Panc1 (cell line): ENCODE measurements around the gene CBX8. TPM values are rescaled to one million over a fixed set of nuclear protein-coding genes. Genes with fewer than 3 reads are reported as not detected.

Experiments
- ATAC-seq: fragments of 200-7000 bp; cut with Tn5 transposase; 2 replicates; pipeline ENCODE4 v1.9.1; 2020; ENCODE audit warnings: mild to moderate bottlenecking, moderate library complexity
- BruUV-seq: library from RNA; stranded (reverse); fragments of 400-500 nt; replicated peaks from 2 replicates; lab custom pipeline; 2021; lab: Mats Ljungman, UMichigan
- CTCF ChIA-PET: fragments of 300-600 bp; sonication (Branson Sonifier 250); formaldehyde crosslinking; loops from one replicate; lab custom pipeline; 2022; ENCODE audit warnings: antibody characterized with exemption; lab: Charles Lee
- POLR2A ChIA-PET: fragments of 300-600 bp; sonication (Branson Sonifier 250); formaldehyde crosslinking; loops from one replicate; lab custom pipeline; 2022; ENCODE audit warnings: antibody characterized with exemption; lab: Charles Lee
- DNase-seq: peaks from one replicate; pipeline ENCODE4 v3.0.0-alpha.2; 2010; ENCODE audit warnings: low read depth, low spot score
- H3K27ac ChIP-seq: 2 replicates; pipeline ENCODE4 v1.5.1; 2011; ENCODE audit warnings: mild to moderate bottlenecking, low read length, inconsistent platforms
- H3K27me3 ChIP-seq: fragments of 200-500 bp; sonication (Bioruptor generic); 2 replicates; pipeline ENCODE4 v1.6.0; 2014; ENCODE audit warnings: low read length, inconsistent platforms; ENCODE audit not compliant: control insufficient read depth, insufficient read depth
- H3K36me3 ChIP-seq: fragments of 200-500 bp; sonication (Bioruptor generic); 2 replicates; pipeline ENCODE4 v1.5.1; 2014; ENCODE audit warnings: inconsistent platforms, mild to moderate bottlenecking, low read length, moderate library complexity; ENCODE audit not compliant: control insufficient read depth, insufficient read depth
- H3K4me1 ChIP-seq: 2 replicates; pipeline ENCODE4 v1.5.1; 2011; ENCODE audit warnings: inconsistent platforms, mild to moderate bottlenecking, low read length, moderate library complexity; ENCODE audit not compliant: control insufficient read depth, insufficient read depth
- H3K4me3 ChIP-seq, 2 experiments: 2 replicates each; pipeline ENCODE4 v1.5.1; 2011 to 2012; ENCODE audit warnings: low read depth in 2 of 2, low read length in 2 of 2, mild to moderate bottlenecking in 2 of 2, inconsistent platforms in 1 of 2, moderate library complexity in 1 of 2
- H3K9me3 ChIP-seq: fragments of 200-500 bp; sonication (Bioruptor generic); 2 replicates; pipeline ENCODE4 v1.5.1; 2014; ENCODE audit warnings: low read depth, mild to moderate bottlenecking, inconsistent platforms, low read length, moderate library complexity; ENCODE audit not compliant: control insufficient read depth, insufficient read depth
- POLR2AphosphoS5 ChIP-seq: IDR thresholded peaks from 2 replicates; pipeline ENCODE4 v1.6.1; 2012; ENCODE audit warnings: mild to moderate bottlenecking, low read depth, low read length, moderate library complexity
- SIN3A ChIP-seq: IDR thresholded peaks from 2 replicates; pipeline ENCODE4 v1.6.1; 2012; ENCODE audit warnings: low read depth, mild to moderate bottlenecking, low read length, moderate library complexity, borderline replicate concordance; ENCODE audit not compliant: insufficient read depth
- TCF7L2 ChIP-seq: IDR thresholded peaks from 2 replicates; pipeline ENCODE4 v1.6.1; 2011; ENCODE audit warnings: mild to moderate bottlenecking, low read depth, low read length, inconsistent platforms
- in situ Hi-C: cut with HindIII; loops from 2 replicates; pipeline ENCODE4 v1.10.0; 2016; ENCODE audit warnings: low sequenced_read_pairs, low pct_unique_long_range_greater_than_20kb
- intact Hi-C: fragments of 100-400 bp; cut with micrococcal nuclease; formaldehyde crosslinking; loops from one replicate; pipeline ENCODE4 v1.10.0; 2022; ENCODE audit not compliant: unreplicated experiment
- total RNA-seq: library from RNA; stranded (reverse); gene quantifications from one replicate; pipeline ENCODE4 v1.2.1, GENCODE V29; 2021; ENCODE audit not compliant: unreplicated experiment
- TF ChIP-seq, protein P1 (sequence below), 2 experiments: IDR thresholded peaks; 2 replicates each; pipeline ENCODE4 v1.6.1; 2011 to 2012; ENCODE audit warnings: low read depth in 2 of 2, control low read depth in 1 of 2, low read length in 1 of 2, mild to moderate bottlenecking in 1 of 2, moderate library complexity in 1 of 2; ENCODE audit not compliant: insufficient read depth in 1 of 2
- TF ChIP-seq, protein P2 (sequence below): fragments of 450-650 bp; IDR thresholded peaks from 2 replicates; pipeline ENCODE4 v1.5.1; 2017; ENCODE audit warnings: mild to moderate bottlenecking

Gene CBX8
- total RNA-seq, 1 experiment from 2014 or later = 15.3 TPM

DNA sequence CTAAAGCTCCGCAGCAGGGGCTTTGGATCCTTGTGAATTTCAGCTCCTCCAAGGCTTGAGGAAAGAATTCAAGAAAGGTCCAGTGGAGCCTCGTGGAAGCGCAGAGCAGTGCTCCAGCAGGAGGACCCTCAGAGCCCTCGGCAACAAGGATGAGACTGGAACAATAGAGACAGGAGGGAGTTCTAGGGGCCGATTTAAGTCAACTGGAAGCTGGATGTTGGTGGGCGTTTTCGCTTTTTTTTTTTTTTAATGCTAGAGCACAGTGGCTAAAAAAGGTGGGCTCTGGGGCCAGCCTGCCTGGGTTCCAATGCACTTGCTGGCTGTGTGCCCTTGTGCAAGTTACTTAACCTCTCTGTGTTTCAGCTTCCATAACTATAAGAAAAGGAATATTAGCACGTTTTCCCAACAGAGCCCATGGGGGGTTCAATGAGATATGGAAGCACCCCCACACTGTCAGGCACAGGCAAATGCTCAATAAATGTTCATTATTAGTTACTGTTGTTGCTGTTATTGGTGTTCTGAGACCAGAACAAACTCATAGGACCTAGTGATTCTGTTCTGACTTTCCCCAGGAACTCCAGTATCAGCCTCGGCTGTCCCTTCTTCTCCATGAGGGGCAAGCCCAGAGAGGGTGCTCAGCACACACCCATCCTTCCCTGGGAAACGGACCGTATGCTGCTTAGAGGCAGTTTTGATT is 5.3 kb upstream of the CBX8 start:
- BruUV-seq = no TSS peak
- DNase-seq (no peak), ATAC-seq (no peak)
- ChIA-PET CTCF (interaction anchor here (0.5 to 0.7 kb wide), 3 partner anchors 48 to 146 kb away, joined by 4 to 9 read pairs (median 9); no protein-coding TSS in a partner anchor), POLR2A (no interaction called here)
- H3K27ac ChIP-seq = peak overlapping the region; percentile 21; the same call in 1 of the 2 replicates
- H3K4me1 ChIP-seq = peaks cover 29% of the 10 kb centered on the region
- no peak overlapping the region for H3K4me3 ChIP-seq
- H3K9me3 ChIP-seq = no peaks in the 10 kb centered on the region
- H3K27me3 ChIP-seq = peaks cover 4% of the 10 kb centered on the region; the same call in 1 of the 2 replicates
- in situ Hi-C loops = no loop called here
- TF ChIP-seq SIN3A (no peak), TCF7L2 (no peak)
- intact Hi-C loops = no loop called here
- no peaks in the 10 kb centered on the region; the same call in 1 of the 2 replicates for H3K36me3 ChIP-seq

DNA sequence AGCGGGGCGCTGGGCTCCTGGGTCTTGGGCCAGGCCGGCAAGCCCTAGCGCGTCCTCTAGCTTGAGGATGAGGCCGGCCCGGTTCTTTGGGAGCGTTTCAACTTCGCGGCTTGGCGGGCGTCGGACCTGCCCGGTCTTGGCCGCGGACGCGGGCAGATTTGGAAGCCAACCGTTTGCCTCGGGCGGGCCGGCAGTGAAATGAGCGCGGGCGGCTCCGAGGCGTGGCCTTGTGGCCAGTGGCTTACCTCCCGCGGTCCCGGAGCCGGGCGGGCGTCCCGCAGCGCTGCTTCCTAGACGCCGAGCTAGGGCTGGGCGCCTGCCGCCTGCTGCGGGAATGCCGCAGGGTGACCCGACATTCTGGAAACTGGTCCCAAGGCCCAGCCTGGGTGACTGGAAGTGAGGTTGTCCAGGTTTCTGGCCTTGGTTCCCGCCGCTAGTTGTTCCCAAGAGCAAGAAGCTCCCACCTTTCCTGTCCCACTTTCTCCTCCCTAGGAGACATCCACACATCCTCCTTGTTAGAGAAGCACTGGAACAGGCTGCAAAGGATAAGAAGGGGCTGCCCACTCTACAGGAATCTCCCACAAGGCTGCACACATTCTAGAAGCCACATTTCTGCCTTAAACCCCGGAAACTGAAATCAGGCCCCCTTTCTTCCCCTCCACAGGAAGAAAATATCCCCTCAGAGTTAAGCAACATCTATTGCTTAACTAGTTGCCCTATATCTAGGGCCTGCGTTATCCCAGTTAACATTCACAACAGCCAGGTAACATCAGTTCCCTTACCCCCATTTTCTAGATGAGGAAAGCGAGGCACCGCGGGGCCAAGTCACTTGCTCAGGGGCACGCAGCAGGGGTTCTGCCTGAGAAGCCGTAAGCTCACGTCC is 4.5 kb upstream of the CBX8 start:
- ChIA-PET POLR2A (no interaction called here), CTCF (interaction anchor here (0.5 to 0.9 kb wide), 5 partner anchors 35 to 60 kb away, joined by 3 to 9 read pairs (median 3); no protein-coding TSS in a partner anchor)
- peak overlapping the region; percentile 35 to 43 for H3K4me3 ChIP-seq
- H3K27ac ChIP-seq = peak overlapping the region; percentile 72
- no TSS peak for BruUV-seq
- ATAC-seq (peak; percentile 0; the same call in 1 of the 2 replicates), DNase-seq (no peak)
- H3K27me3 ChIP-seq = peaks cover 4% of the 10 kb centered on the region; the same call in 1 of the 2 replicates
- peaks cover 2% of the 10 kb centered on the region; the same call in 1 of the 2 replicates for H3K36me3 ChIP-seq
- H3K4me1 ChIP-seq = peaks cover 29% of the 10 kb centered on the region
- intact Hi-C loops = no loop called here
- no peaks in the 10 kb centered on the region for H3K9me3 ChIP-seq
- TF ChIP-seq, protein P1, sequence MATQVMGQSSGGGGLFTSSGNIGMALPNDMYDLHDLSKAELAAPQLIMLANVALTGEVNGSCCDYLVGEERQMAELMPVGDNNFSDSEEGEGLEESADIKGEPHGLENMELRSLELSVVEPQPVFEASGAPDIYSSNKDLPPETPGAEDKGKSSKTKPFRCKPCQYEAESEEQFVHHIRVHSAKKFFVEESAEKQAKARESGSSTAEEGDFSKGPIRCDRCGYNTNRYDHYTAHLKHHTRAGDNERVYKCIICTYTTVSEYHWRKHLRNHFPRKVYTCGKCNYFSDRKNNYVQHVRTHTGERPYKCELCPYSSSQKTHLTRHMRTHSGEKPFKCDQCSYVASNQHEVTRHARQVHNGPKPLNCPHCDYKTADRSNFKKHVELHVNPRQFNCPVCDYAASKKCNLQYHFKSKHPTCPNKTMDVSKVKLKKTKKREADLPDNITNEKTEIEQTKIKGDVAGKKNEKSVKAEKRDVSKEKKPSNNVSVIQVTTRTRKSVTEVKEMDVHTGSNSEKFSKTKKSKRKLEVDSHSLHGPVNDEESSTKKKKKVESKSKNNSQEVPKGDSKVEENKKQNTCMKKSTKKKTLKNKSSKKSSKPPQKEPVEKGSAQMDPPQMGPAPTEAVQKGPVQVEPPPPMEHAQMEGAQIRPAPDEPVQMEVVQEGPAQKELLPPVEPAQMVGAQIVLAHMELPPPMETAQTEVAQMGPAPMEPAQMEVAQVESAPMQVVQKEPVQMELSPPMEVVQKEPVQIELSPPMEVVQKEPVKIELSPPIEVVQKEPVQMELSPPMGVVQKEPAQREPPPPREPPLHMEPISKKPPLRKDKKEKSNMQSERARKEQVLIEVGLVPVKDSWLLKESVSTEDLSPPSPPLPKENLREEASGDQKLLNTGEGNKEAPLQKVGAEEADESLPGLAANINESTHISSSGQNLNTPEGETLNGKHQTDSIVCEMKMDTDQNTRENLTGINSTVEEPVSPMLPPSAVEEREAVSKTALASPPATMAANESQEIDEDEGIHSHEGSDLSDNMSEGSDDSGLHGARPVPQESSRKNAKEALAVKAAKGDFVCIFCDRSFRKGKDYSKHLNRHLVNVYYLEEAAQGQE (IDR thresholded peaks at IDR 0.05; ENCODE audit: insufficient read depth in 1 of 2, low read depth in 2 of 2, low read length in 1 of 2) = no peak
- TF ChIP-seq SIN3A = no peak
- TF ChIP-seq TCF7L2 = no peak
- TF ChIP-seq, protein P2, sequence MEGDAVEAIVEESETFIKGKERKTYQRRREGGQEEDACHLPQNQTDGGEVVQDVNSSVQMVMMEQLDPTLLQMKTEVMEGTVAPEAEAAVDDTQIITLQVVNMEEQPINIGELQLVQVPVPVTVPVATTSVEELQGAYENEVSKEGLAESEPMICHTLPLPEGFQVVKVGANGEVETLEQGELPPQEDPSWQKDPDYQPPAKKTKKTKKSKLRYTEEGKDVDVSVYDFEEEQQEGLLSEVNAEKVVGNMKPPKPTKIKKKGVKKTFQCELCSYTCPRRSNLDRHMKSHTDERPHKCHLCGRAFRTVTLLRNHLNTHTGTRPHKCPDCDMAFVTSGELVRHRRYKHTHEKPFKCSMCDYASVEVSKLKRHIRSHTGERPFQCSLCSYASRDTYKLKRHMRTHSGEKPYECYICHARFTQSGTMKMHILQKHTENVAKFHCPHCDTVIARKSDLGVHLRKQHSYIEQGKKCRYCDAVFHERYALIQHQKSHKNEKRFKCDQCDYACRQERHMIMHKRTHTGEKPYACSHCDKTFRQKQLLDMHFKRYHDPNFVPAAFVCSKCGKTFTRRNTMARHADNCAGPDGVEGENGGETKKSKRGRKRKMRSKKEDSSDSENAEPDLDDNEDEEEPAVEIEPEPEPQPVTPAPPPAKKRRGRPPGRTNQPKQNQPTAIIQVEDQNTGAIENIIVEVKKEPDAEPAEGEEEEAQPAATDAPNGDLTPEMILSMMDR = no peak
- TF ChIP-seq POLR2AphosphoS5 = no peak
- in situ Hi-C loops = no loop called here
